Activated naive CD4-positive, alpha-beta T cell treated with anti-CD3 and anti-CD28 coated beads, Interleukin-2, amount 10 ng/mL, durations not matched to agents 7 days and 5 days (primary cell): Measurements from ENCODE around the gene EFNA1.

Source experiments
- CTCF ChIA-PET: fragments of 350-600 bp; sonication (Branson Sonifier 250); formaldehyde crosslinking; loops from one replicate; lab custom pipeline; 2021; ENCODE audit warnings: antibody characterized with exemption; lab: Charles Lee
- DNase-seq: peaks from one replicate; pipeline ENCODE4 v3.0.0-alpha.2; 2020
- H3K27ac Mint-ChIP-seq: one replicate; pipeline ENCODE4 v1.8.0; 2021; ENCODE audit warnings: mild to moderate bottlenecking, moderate library complexity, mixed read lengths
- H3K27me3 Mint-ChIP-seq: one replicate; pipeline ENCODE4 v1.8.0; 2021; ENCODE audit warnings: mild to moderate bottlenecking, mixed read lengths
- H3K36me3 Mint-ChIP-seq: one replicate; pipeline ENCODE4 v1.8.0; 2021; ENCODE audit warnings: mixed read lengths
- H3K4me1 Mint-ChIP-seq: one replicate; pipeline ENCODE4 v1.8.0; 2021; ENCODE audit warnings: mixed read lengths
- H3K4me3 Mint-ChIP-seq: one replicate; pipeline ENCODE4 v1.8.0; 2021; ENCODE audit warnings: mild to moderate bottlenecking, moderate library complexity, mixed read lengths
- H3K9me3 Mint-ChIP-seq: one replicate; pipeline ENCODE4 v1.8.0; 2021; ENCODE audit warnings: mixed read lengths

The EFNA1 gene

GRCh38 chr1:155173478-155174323 is 46.0 kb downstream of the EFNA1 start, which contains the start of gene TRIM46:
TSS of gene TRIM46 (plus strand) at chr1:155173849. CDS start at chr1:155173967, 118 bp downstream.
- Mint-ChIP-seq H3K27me3 (peaks cover 4% of the 10 kb centered on the region), H3K27ac (peak within 1 kb of the TSS; percentile 98), H3K36me3 (peaks cover 48% of the 10 kb centered on the region), H3K4me1 (peaks cover 63% of the 10 kb centered on the region), H3K9me3 (no peaks in the 10 kb centered on the region), H3K4me3 (peak within 1 kb of the TSS; percentile 97)
- CTCF ChIA-PET: interaction anchor here (0.8 to 13.8 kb wide), 20 partner anchors 9 to 200 kb away, joined by 3 to 226 read pairs (median 6); partner anchors contain the start of genes CKS1B, DPM3, MTX1 and SLC50A1
- DNase-seq: peak; percentile 77

GRCh38 chr1:155174324-155175280 is 46.9 kb downstream of the EFNA1 start:
- DNase-seq: peak; percentile 78
- H3K27me3 Mint-ChIP-seq: peaks cover 4% of the 10 kb centered on the region
- peaks cover 71% of the 10 kb centered on the region for H3K4me1 Mint-ChIP-seq
- H3K27ac Mint-ChIP-seq: peak overlapping the region; percentile 98
- H3K36me3 Mint-ChIP-seq: peaks cover 50% of the 10 kb centered on the region
- H3K4me3 Mint-ChIP-seq: peak overlapping the region; percentile 97
- CTCF ChIA-PET: interaction anchor here (0.6 to 13.8 kb wide), 11 partner anchors 12 to 134 kb away, joined by 3 to 226 read pairs (median 6); partner anchors contain the start of genes FDPS, MTX1 and THBS3
- H3K9me3 Mint-ChIP-seq: no peaks in the 10 kb centered on the region

DNA sequence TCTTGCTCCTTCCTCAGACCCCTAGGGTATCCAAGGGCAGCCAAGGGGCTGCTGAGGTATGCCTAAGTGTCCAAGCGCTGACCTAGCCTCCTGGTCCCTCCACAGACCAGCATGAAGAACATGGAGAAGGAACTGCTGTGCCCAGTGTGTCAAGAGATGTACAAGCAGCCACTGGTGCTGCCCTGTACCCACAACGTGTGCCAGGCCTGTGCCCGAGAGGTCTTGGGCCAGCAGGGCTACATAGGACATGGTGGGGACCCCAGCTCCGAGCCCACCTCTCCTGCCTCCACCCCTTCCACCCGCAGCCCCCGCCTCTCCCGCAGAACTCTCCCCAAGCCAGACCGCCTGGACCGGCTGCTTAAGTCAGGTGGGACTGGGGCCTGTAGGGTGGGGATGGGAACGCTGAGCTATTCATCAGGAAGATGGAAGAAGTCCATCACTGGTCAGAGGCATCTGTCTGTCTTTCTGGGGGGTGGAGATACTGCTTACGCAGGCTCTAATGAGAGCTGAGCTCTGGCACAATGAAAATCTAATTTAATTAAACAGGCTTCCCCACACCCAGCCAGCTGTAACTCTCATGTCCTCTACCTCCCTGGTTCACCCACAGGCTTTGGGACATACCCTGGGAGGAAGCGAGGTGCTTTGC is 47.7 kb downstream of the EFNA1 start:
- Mint-ChIP-seq H3K27me3 (peaks cover 4% of the 10 kb centered on the region), H3K36me3 (peaks cover 47% of the 10 kb centered on the region), H3K4me3 (peak overlapping the region; percentile 97), H3K4me1 (peaks cover 70% of the 10 kb centered on the region), H3K9me3 (no peaks in the 10 kb centered on the region), H3K27ac (peak overlapping the region; percentile 49)
- no peak for DNase-seq
- CTCF ChIA-PET: interaction anchor here (0.6 to 13.8 kb wide), 10 partner anchors 11 to 133 kb away, joined by 3 to 226 read pairs (median 5); partner anchors contain the start of genes FDPS, MTX1 and THBS3

DNA sequence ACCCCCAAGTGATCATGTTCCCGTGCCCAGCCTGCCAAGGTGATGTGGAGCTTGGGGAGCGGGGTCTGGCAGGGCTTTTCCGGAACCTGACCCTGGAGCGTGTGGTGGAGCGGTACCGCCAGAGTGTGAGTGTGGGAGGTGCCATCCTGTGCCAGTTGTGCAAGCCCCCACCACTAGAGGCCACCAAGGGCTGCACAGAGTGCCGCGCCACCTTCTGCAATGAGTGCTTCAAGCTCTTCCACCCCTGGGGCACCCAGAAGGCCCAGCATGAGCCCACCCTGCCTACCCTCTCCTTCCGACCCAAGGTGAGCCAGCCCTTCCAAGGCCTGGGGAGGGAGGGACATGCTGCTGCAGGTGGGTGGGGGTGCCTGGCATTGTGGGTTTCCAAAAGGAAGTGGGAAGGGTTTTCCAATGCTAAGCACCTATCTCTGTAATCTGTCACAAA is 48.3 kb downstream of the EFNA1 start:
- peak overlapping the region; percentile 56 for H3K27ac Mint-ChIP-seq
- H3K9me3 Mint-ChIP-seq: no peaks in the 10 kb centered on the region
- H3K27me3 Mint-ChIP-seq: peaks cover 4% of the 10 kb centered on the region
- peak overlapping the region; percentile 97 for H3K4me3 Mint-ChIP-seq
- DNase-seq: peak; percentile 43
- peaks cover 45% of the 10 kb centered on the region for H3K36me3 Mint-ChIP-seq
- H3K4me1 Mint-ChIP-seq: peaks cover 70% of the 10 kb centered on the region
- CTCF ChIA-PET: interaction anchor here (0.7 to 13.8 kb wide), 7 partner anchors 11 to 91 kb away, joined by 3 to 226 read pairs (median 26); partner anchors contain the start of genes MTX1 and THBS3

- Mint-ChIP-seq H3K4me3 (peak overlapping the region; percentile 97), H3K27me3 (peaks cover 4% of the 10 kb centered on the region), H3K36me3 (peaks cover 45% of the 10 kb centered on the region), H3K4me1 (peaks cover 64% of the 10 kb centered on the region), H3K27ac (peak overlapping the region; percentile 56), H3K9me3 (no peaks in the 10 kb centered on the region)
- DNase-seq: peak; percentile 92
- CTCF ChIA-PET: interaction anchor here (0.7 to 4.4 kb wide), 13 partner anchors 9 to 147 kb away, joined by 3 to 56 read pairs (median 5); partner anchors contain the start of genes MTX1 and THBS3
These were observed 48.9 kb downstream of the EFNA1 start for GRCh38 chr1:155176544-155177071.

GRCh38 chr1:155177192-155177917 is 49.7 kb downstream of the EFNA1 start:
- Mint-ChIP-seq H3K27ac (peak overlapping the region; percentile 56), H3K27me3 (peaks cover 4% of the 10 kb centered on the region), H3K36me3 (peaks cover 42% of the 10 kb centered on the region), H3K4me3 (no peak overlapping the region), H3K9me3 (no peaks in the 10 kb centered on the region), H3K4me1 (peaks cover 57% of the 10 kb centered on the region)
- DNase-seq: no peak
- CTCF ChIA-PET: interaction anchor here (0.7 to 2.5 kb wide), 10 partner anchors 9 to 146 kb away, joined by 3 to 37 read pairs (median 4); partner anchors contain the start of genes MTX1 and THBS3

GRCh38 chr1:155177918-155178281 is 50.2 kb downstream of the EFNA1 start:
- H3K9me3 Mint-ChIP-seq: no peaks in the 10 kb centered on the region
- H3K4me3 Mint-ChIP-seq: no peak overlapping the region
- peaks cover 41% of the 10 kb centered on the region for H3K36me3 Mint-ChIP-seq
- H3K27ac Mint-ChIP-seq: peak overlapping the region; percentile 52
- DNase-seq: peak; percentile 8
- peaks cover 54% of the 10 kb centered on the region for H3K4me1 Mint-ChIP-seq
- CTCF ChIA-PET: interaction anchor here (1.0 to 2.5 kb wide), 7 partner anchors 15 to 87 kb away, joined by 4 to 37 read pairs (median 5); partner anchors contain the start of genes MTX1 and THBS3
- H3K27me3 Mint-ChIP-seq: peaks cover 4% of the 10 kb centered on the region

DNA sequence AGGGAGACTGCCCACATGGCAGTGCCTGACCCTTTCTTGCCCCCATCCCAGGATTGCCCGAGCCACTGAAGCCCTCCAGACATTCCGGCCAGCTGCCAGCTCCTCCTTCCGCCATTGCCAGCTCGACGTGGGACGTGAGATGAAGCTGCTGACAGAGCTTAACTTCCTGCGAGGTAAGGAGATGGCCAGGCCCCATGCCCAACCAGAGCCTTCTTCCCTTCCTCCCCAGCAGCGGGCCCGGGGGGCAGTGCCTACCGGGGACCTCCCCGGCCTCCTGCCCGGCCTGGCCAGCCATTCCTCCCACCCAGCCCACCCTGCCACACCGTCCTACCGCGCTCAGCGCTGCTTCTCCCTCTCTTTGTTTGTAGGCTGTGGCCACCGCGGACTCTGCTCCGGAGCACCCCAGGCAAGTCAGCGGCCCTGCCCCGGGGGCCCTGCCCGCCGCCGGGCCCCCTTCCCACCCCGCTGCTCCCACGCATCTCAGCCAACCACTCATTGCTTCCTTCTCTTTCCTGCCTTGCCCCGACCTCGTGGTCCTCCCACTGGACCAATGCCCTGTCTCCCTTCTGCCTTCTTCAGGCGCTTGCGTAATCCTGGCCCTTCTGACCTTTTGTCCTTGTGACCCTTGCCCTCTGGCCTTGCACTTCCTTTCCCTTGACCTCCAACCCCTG is 50.9 kb downstream of the EFNA1 start:
- Mint-ChIP-seq H3K4me1 (peaks cover 47% of the 10 kb centered on the region), H3K27me3 (no peaks in the 10 kb centered on the region), H3K9me3 (no peaks in the 10 kb centered on the region), H3K36me3 (peaks cover 42% of the 10 kb centered on the region), H3K27ac (peak overlapping the region; percentile 34), H3K4me3 (no peak overlapping the region)
- CTCF ChIA-PET: interaction anchor here (1.7 to 2.5 kb wide), 3 partner anchors 15 to 72 kb away, joined by 5 to 37 read pairs (median 19); partner anchors contain the start of genes MTX1 and THBS3
- peak; percentile 11 for DNase-seq

DNA sequence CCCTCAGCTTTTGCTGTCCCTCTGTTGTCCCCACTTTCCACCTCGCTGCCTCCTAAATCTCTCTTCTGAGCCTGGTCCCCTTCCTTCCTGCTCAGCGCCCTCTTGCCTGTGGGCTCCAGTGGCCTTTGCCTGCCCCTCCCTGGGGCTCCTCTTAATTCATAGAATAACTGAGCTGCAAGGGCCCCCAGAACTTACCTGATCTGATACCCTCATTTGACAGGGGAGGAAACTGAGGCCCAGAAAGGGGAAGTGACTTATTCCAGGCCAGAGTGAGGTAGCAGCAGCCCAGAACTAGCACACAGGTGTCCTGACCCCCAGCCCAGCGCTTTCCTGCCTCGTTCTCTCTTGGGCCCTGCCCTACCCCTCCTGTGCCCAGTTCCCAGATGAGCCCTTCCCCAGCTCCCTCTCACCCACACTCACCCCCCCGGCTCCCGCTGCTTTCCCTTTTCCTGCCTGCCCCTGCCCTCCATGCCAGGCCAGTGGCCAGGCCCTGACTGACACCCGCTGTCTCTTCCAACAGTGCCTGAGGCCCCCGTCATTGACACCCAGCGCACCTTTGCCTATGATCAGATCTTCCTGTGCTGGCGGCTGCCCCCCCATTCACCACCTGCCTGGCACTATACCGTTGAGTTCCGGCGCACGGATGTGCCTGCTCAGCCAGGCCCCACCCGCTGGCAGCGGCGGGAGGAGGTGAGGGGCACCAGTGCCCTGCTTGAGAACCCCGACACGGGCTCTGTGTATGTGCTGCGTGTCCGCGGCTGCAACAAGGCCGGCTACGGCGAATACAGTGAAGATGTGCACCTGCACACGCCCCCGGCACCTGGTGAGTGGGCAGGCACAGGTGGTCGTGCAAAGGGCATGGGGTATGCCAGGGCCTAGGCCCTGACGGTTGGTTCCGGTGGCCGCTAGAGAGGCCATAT is 51.7 kb downstream of the EFNA1 start:
- CTCF ChIA-PET: interaction anchor here (2.5 kb wide), 1 partner anchor 14 kb away, joined by 37 read pairs; no protein-coding TSS in a partner anchor
- Mint-ChIP-seq H3K9me3 (no peaks in the 10 kb centered on the region), H3K27ac (peak overlapping the region; percentile 34), H3K4me1 (peaks cover 41% of the 10 kb centered on the region), H3K36me3 (peaks cover 45% of the 10 kb centered on the region), H3K27me3 (no peaks in the 10 kb centered on the region), H3K4me3 (no peak overlapping the region)
- peak; percentile 10 for DNase-seq

DNA sequence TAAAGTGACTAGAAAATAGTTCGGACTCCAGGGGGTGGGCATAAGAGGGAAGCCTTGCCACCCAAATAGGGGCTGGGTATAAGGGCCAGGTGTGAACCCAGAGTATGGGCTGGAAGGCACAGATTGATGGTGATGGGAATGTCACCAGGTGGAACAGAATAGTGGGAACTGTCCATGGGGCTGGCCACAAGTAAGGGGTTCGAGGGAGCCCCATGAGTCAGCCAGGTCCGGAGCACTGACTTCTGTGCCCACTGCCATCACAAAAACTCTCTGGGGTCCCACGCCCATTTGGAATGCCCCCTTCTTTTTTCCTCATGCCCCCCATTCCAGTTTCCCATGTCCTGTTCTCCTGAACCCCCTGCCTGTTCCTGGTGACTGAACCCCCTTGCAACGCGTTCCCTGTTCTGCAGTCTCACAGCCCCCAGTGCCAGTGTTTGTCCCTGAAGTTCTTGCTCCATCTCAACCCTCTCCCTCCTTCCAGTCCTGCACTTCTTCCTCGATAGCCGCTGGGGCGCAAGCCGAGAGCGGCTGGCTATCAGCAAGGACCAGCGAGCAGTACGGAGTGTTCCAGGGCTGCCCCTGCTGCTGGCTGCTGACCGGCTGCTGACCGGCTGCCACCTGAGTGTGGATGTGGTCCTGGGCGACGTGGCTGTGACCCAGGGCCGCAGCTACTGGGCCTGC is 53.8 kb downstream of the EFNA1 start:
- H3K27ac Mint-ChIP-seq: no peak overlapping the region
- H3K9me3 Mint-ChIP-seq: no peaks in the 10 kb centered on the region
- no peak overlapping the region for H3K4me3 Mint-ChIP-seq
- no peaks in the 10 kb centered on the region for H3K27me3 Mint-ChIP-seq
- H3K36me3 Mint-ChIP-seq: peaks cover 42% of the 10 kb centered on the region
- DNase-seq: peak; percentile 18
- H3K4me1 Mint-ChIP-seq: peaks cover 21% of the 10 kb centered on the region
- CTCF ChIA-PET: no interaction called here
